Thoracic aorta (tissue), 2 donors: ENCODE results near the gene CDHR3. TPM values are rescaled to one million over a fixed set of nuclear protein-coding genes. Genes with fewer than 3 reads are reported as not detected.

Source experiments
- ATAC-seq: fragments of 150-250 bp; one replicate; pipeline ENCODE4 v1.8.0; 2017; ENCODE audit warnings: low read depth; ENCODE audit not compliant: insufficient number of reproducible peaks, low FRiP score
- DNase-seq: peaks from one replicate; pipeline ENCODE4 v3.0.0-alpha.2; 2020; ENCODE audit warnings: low spot score
- H3K27ac ChIP-seq, 2 donors: fragments of 200-600 bp; sonication (generic); 1 replicate in 1 of 2; 2 replicates in 1 of 2; pipeline ENCODE4 v1.5.1; 2016; ENCODE audit warnings: mild to moderate bottlenecking in 2 of 2, moderate library complexity in 2 of 2
- H3K27me3 ChIP-seq: fragments of 200-600 bp; sonication (generic); replicated peaks from 2 replicates; pipeline ENCODE4 v1.6.0; 2016; ENCODE audit warnings: mild to moderate bottlenecking; ENCODE audit not compliant: insufficient read depth
- H3K36me3 ChIP-seq: fragments of 200-600 bp; sonication (generic); one replicate; pipeline ENCODE4 v1.5.1; 2016
- H3K4me1 ChIP-seq, 2 donors: fragments of 200-600 bp; sonication (generic); 1 replicate in 1 of 2; 2 replicates in 1 of 2; pipeline versions ENCODE4 v1.5.1 to v1.6.0; 2016; ENCODE audit warnings: low read depth in 2 of 2, mild to moderate bottlenecking in 1 of 2; ENCODE audit not compliant: control insufficient read depth in 1 of 2
- H3K4me3 ChIP-seq: fragments of 200-600 bp; sonication (generic); 2 replicates; pipeline ENCODE4 v1.5.1; 2016; ENCODE audit warnings: mild to moderate bottlenecking
- H3K9me3 ChIP-seq: fragments of 200-600 bp; sonication (generic); 2 replicates; pipeline ENCODE4 v1.5.1; 2016
- CTCF ChIP-seq: fragments of 200-600 bp; sonication (generic); IDR thresholded peaks from one replicate; pipeline ENCODE4 v1.5.1; 2019; ENCODE audit warnings: antibody characterized with exemption
- total RNA-seq, 2 donors: library from RNA; depleted of rRNA; stranded (reverse); fragments of >200 nt; gene quantifications; one replicate each; pipeline versions ENCODE4 v1.1.0 to v1.2.3, GENCODE V29; 2016

Gene CDHR3
- total RNA-seq, 2 donors from 2014 or later = 1.5 to 8.7 TPM

GRCh38 chr7:106073701-106074100, 110.6 kb downstream of the CDHR3 start:
- ATAC-seq = no peak
- TF ChIP-seq CTCF = no peak
- Histone ChIP-seq H3K27ac (no peak overlapping the region), H3K36me3 (no peaks in the 10 kb centered on the region), H3K9me3 (no peaks in the 10 kb centered on the region), H3K4me1 (peaks cover 0 to 8% of the 10 kb centered on the region in 2 donors), H3K27me3 (no peaks in the 10 kb centered on the region), H3K4me3 (no peak overlapping the region)
- DNase-seq = no peak

- Histone ChIP-seq H3K36me3 (no peaks in the 10 kb centered on the region), H3K9me3 (no peaks in the 10 kb centered on the region), H3K27me3 (no peaks in the 10 kb centered on the region), H3K4me1 (peaks cover 0 to 8% of the 10 kb centered on the region in 2 donors), H3K4me3 (no peak overlapping the region), H3K27ac (no peak overlapping the region)
- no peak for TF ChIP-seq CTCF
- ATAC-seq (no peak), DNase-seq (no peak)
Observed at GRCh38 chr7:106074257-106074656, 111.2 kb downstream of the CDHR3 start.

GRCh38 chr7:106075937-106076336, 112.9 kb downstream of the CDHR3 start:
- Histone ChIP-seq H3K4me3 (no peak overlapping the region), H3K9me3 (no peaks in the 10 kb centered on the region), H3K36me3 (no peaks in the 10 kb centered on the region), H3K27ac (no peak overlapping the region), H3K4me1 (peaks cover 0 to 8% of the 10 kb centered on the region in 2 donors), H3K27me3 (no peaks in the 10 kb centered on the region)
- no peak for TF ChIP-seq CTCF
- ATAC-seq (no peak), DNase-seq (no peak)

GRCh38 chr7:106076537-106076936, 113.5 kb downstream of the CDHR3 start:
- DNase-seq (no peak), ATAC-seq (no peak)
- TF ChIP-seq CTCF = no peak
- H3K36me3 ChIP-seq = no peaks in the 10 kb centered on the region
- no peaks in the 10 kb centered on the region for H3K9me3 ChIP-seq
- peaks cover 0 to 8% of the 10 kb centered on the region in 2 donors for H3K4me1 ChIP-seq
- H3K27me3 ChIP-seq = no peaks in the 10 kb centered on the region
- H3K4me3 ChIP-seq = no peak overlapping the region
- H3K27ac ChIP-seq = no peak overlapping the region

GRCh38 chr7:106080300-106080987, 117.4 kb downstream of the CDHR3 start:
- TF ChIP-seq CTCF = no peak
- ATAC-seq = no peak

More at GRCh38 chr7:106080300-106080987, 117.4 kb downstream of the CDHR3 start:
- Histone ChIP-seq H3K36me3 (no peaks in the 10 kb centered on the region), H3K4me3 (no peak overlapping the region), H3K27me3 (no peaks in the 10 kb centered on the region), H3K27ac (no peak overlapping the region), H3K9me3 (no peaks in the 10 kb centered on the region), H3K4me1 (no peaks in the 10 kb centered on the region)
- no peak for DNase-seq
